ENCODE measurements around the gene ZNF689. TPM values are rescaled to one million over a fixed set of nuclear protein-coding genes. Genes with fewer than 3 reads are reported as not detected.
"Not testable (repeated sequence)": the region's sequence is repeated elsewhere in the genome, so short reads cannot be mapped to it uniquely, and the experiment has no call there.

The ZNF689 gene
- total RNA-seq, 4 donors from 2014 or later = 9.7 to 14.7 (median 11.8) TPM

- H3K36me3 ChIP-seq = no peaks in the 10 kb centered on the region
- TF ChIP-seq POLR2A (IDR thresholded peaks at IDR 0.05) (no peak), CTCF (IDR thresholded peaks at IDR 0.05) (no peak)
- whole genome bisulfite sequencing, 2 donors = 95 to 97% methylated on average over 7 of the region's 7 CpGs
- H3K9me3 ChIP-seq = no peaks in the 10 kb centered on the region
- no peak overlapping the region for H3K4me3 ChIP-seq (replicated peaks in 1 of 3)
- H3K27me3 ChIP-seq = no peaks in the 10 kb centered on the region
- no peak for DNase-seq
- intact Hi-C loops (cut with DNase I) = loop anchor here (10.0 kb wide), 2 partner anchors 62 to 102 kb away; partner anchors contain the start of genes ZNF688 and ZNF747
- no peak overlapping the region for H3K27ac ChIP-seq
- H3K4me1 ChIP-seq = peaks cover 7 to 8% of the 10 kb centered on the region in 2 donors
Measured at GRCh38 chr16:30636599-30636998, 26.4 kb upstream of the ZNF689 start.

GRCh38 chr16:30633526-30633925 lies 23.3 kb upstream of the ZNF689 start:
- H3K27me3 ChIP-seq = no peaks in the 10 kb centered on the region
- H3K4me1 ChIP-seq = peaks cover 7 to 11% of the 10 kb centered on the region in 2 donors
- H3K4me3 ChIP-seq (replicated peaks in 1 of 3) = peak overlapping the region in 2 of 3 donors; percentile 41 to 52
- TF ChIP-seq CTCF (IDR thresholded peaks at IDR 0.05) (no peak), POLR2A (IDR thresholded peaks at IDR 0.05) (no peak)
- intact Hi-C loops (cut with DNase I) = loop anchor here (10.0 kb wide), 2 partner anchors 59 to 99 kb away; partner anchors contain the start of genes ZNF688 and ZNF747
- H3K27ac ChIP-seq = peak overlapping the region; percentile 61 to 89 (median 80)
- no peaks in the 10 kb centered on the region for H3K9me3 ChIP-seq
- H3K36me3 ChIP-seq = no peaks in the 10 kb centered on the region
- no peak for DNase-seq
- WGBS, 2 donors = 78 to 79% methylated on average over 17 of the region's 17 CpGs

- peaks cover 7 to 12% of the 10 kb centered on the region in 2 donors for H3K4me1 ChIP-seq
- H3K4me3 ChIP-seq (replicated peaks in 1 of 3); H3K27ac ChIP-seq; H3K27me3 ChIP-seq; H3K36me3 ChIP-seq; DNase-seq; H3K9me3 ChIP-seq: not testable (repeated sequence)
- 95 to 97% methylated on average over 7 of the region's 7 CpGs for WGBS, 2 donors
- intact Hi-C loops (cut with DNase I) = loop anchor here (10.0 kb wide), 2 partner anchors 58 to 98 kb away; partner anchors contain the start of genes ZNF688 and ZNF747
Measured at GRCh38 chr16:30632454-30632853, 22.3 kb upstream of the ZNF689 start.

GRCh38 chr16:30628628-30629540 lies 18.7 kb upstream of the ZNF689 start:
- H3K9me3 ChIP-seq = no peaks in the 10 kb centered on the region
- TF ChIP-seq CTCF (IDR thresholded peaks at IDR 0.05) (peak; percentile 67 to 89 (median 80)), POLR2A (IDR thresholded peaks at IDR 0.05) (no peak)
- intact Hi-C loops (cut with DNase I) = no loop called here
- peak overlapping the region in 1 of 3 donors; percentile 49 for H3K27ac ChIP-seq
- H3K4me1 ChIP-seq = peaks cover 0 to 4% of the 10 kb centered on the region in 2 donors
- no peak overlapping the region for H3K4me3 ChIP-seq (replicated peaks in 1 of 3)
- H3K27me3 ChIP-seq = no peaks in the 10 kb centered on the region
- peak; percentile 80 to 86 for DNase-seq
- WGBS, 2 donors = 44 to 45% methylated on average over 18 of the region's 18 CpGs
- no peaks in the 10 kb centered on the region for H3K36me3 ChIP-seq

- H3K4me1 ChIP-seq = peaks cover 0 to 4% of the 10 kb centered on the region in 2 donors
- H3K4me3 ChIP-seq (replicated peaks in 1 of 3) = no peak overlapping the region
- 91 to 92% methylated on average over 9 of the region's 9 CpGs for WGBS, 2 donors
- DNase-seq = no peak
- no peaks in the 10 kb centered on the region for H3K27me3 ChIP-seq
- TF ChIP-seq POLR2A (IDR thresholded peaks at IDR 0.05) (no peak), CTCF (IDR thresholded peaks at IDR 0.05) (no peak)
- H3K36me3 ChIP-seq = no peaks in the 10 kb centered on the region
- intact Hi-C loops (cut with DNase I) = no loop called here
- no peak overlapping the region for H3K27ac ChIP-seq
- no peaks in the 10 kb centered on the region for H3K9me3 ChIP-seq
Measured at GRCh38 chr16:30626236-30626635, 16.0 kb upstream of the ZNF689 start.

All from thyroid gland (tissue), 4 donors.